ENCODE measurements around the gene MKRN1.
"Not testable (repeated sequence)": the region's sequence is repeated elsewhere in the genome, so short reads cannot be mapped to it uniquely, and the experiment has no call there.

The MKRN1 gene

DNA sequence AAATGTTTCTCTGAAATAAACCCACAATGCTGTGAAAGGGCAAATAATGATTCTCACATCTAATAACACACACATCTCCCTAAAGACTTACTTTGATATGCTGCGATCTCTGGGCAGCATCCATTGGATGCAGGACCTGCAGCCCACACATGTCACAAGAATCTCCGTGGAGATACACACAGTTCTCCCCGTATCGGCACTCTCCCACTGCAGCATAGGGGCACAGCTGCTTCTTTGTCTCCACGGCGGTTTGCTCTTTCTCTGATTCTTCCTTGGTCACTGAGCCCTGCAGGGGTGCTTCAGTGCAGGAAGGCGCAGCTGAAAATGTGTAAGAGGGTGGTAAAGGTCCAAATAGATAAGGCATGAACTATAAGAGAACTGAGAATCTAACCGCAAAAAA, 20.4 kb downstream of the MKRN1 start:
- DNase-seq (ENCODE audit: low read depth) = no peak
- H3K4me3 ChIP-seq (ENCODE audit: low read depth, low read length) = no peak overlapping the region
- TF ChIP-seq, protein P1, sequence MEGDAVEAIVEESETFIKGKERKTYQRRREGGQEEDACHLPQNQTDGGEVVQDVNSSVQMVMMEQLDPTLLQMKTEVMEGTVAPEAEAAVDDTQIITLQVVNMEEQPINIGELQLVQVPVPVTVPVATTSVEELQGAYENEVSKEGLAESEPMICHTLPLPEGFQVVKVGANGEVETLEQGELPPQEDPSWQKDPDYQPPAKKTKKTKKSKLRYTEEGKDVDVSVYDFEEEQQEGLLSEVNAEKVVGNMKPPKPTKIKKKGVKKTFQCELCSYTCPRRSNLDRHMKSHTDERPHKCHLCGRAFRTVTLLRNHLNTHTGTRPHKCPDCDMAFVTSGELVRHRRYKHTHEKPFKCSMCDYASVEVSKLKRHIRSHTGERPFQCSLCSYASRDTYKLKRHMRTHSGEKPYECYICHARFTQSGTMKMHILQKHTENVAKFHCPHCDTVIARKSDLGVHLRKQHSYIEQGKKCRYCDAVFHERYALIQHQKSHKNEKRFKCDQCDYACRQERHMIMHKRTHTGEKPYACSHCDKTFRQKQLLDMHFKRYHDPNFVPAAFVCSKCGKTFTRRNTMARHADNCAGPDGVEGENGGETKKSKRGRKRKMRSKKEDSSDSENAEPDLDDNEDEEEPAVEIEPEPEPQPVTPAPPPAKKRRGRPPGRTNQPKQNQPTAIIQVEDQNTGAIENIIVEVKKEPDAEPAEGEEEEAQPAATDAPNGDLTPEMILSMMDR (conservative IDR thresholded peaks at IDR 0.05; ENCODE audit: low read depth, low read length) = no peak

DNA sequence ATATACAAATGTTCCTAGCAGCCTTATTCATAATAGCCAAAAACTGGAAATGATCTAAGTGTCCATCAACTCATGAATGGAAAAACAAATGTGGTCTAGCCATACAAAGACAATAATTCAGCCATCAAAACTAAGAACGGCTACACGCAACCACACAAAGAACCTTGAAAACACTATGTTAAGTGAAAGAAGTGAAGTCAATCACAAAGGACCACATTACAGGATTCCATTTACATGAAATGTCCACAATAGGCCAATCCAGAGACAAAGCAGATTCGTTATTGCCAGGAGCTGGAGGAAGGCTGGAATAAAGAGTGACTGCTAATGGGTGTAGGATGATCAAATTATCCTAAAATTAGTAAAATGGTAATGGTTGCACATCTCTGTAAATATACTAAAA, 21.1 kb downstream of the MKRN1 start:
- H3K4me3 ChIP-seq (ENCODE audit: low read depth, low read length) = no peak overlapping the region
- TF ChIP-seq, protein P1 (conservative IDR thresholded peaks at IDR 0.05; ENCODE audit: low read depth, low read length) = no peak
- DNase-seq (ENCODE audit: low read depth) = no peak

DNA sequence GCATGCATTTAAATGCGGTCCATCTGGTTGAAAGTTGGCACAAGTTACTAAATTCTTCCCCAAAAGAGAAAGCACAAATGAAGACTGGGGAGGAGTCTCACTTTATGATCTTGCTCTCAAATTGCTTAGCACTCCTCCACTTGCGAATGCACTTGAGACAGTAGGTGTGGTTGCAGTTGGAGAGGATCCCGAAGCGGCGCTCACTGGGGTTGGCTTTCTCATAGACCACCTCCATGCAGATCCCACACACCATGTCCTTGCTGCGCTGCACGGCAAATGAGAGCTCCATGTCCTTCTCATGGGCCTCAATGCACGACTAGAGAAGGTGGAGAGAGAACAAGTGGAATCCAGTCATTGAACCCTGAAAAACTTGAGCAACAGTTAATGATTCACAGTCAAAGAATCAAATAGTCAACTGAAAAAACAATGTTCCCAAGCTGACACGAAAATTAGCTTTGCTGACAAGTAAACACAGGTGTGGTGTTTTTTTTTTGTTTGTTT, 22.7 kb downstream of the MKRN1 start:
- TF ChIP-seq, protein P1 (conservative IDR thresholded peaks at IDR 0.05; ENCODE audit: low read depth, low read length) = no peak
- DNase-seq (ENCODE audit: low read depth) = no peak
- no peak overlapping the region for H3K4me3 ChIP-seq (ENCODE audit: low read depth, low read length)

DNA sequence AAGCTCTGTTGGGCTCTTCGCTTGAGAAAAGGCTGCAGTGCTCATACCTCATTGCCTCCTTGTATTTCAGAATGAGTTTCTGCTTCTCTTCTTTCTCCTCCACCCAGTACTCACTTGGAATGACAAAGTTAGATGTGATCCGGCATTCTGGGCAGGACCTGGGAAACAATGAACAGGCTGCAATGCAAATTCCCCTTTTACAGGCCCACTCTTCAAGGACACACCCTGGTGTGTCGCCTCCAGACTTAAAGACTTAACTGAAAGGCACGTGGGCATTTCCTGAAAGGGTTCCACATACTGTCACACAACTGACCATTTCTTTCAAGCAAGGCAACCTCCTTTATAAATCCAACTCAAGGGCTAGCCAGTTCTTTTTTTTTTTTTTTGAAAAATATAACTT, 23.6 kb downstream of the MKRN1 start:
- no peak for DNase-seq (ENCODE audit: low read depth)
- no peak overlapping the region for H3K4me3 ChIP-seq (ENCODE audit: low read depth, low read length)
- TF ChIP-seq, protein P1 (conservative IDR thresholded peaks at IDR 0.05; ENCODE audit: low read depth, low read length) = no peak

DNA sequence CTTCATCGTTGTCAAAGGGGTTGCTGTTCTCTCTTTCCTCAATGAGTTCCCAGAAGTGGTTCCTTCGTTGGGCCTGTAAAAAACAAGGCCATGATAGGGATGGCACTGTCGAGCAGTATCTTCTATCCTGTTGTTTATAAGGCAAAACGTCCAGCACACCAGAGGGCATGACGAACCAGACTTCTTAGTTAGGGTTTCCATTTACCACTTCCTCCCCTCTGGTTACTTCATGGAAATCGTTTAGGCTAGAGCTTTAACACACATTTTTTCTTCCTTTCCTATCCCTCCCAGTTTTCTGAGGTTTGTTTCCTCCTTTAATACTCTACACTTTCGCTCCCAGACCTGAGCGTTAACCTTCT, 24.7 kb downstream of the MKRN1 start:
- no peak overlapping the region for H3K4me3 ChIP-seq (ENCODE audit: low read depth, low read length)
- TF ChIP-seq, protein P1 (conservative IDR thresholded peaks at IDR 0.05; ENCODE audit: low read depth, low read length) = no peak
- no peak for DNase-seq (ENCODE audit: low read depth)

DNA sequence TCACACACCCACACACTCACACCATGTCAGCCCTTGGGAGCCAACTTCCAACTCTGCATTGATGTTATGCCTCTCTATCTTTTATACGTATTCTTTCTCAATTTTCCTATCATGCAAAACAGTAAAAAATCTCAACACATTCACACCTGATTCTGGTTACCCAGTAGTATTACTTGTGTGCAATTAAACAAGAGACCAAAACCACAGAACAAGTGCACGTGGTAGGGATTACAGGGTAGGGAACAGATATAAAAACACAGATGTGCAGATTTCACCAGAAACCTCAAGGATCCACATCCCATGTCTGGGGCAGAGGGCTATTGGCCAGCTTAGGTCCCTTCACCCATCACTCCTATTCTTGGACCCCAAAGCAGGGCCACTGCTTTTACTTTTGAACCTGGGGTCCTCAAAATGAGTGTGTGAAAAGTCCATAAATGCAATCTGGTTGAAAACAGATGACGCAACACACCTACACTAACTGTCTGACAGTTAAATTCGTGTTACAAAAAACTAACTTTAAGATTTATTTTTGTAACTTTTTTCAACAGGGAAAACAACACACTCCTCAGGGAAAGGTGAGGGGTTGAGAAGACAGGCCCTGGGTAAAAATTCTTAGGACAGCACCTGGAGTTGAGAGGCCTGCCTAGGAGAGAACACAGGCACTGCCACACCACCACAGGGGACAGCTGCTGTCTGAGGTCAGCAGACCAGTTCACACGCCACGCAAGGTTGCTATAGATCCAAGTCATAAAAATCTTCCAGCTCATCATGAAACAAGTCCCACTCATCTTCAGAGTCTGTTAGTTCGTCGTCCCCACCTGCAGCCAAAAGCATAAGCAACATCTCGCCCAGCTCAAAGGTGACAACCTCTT, 25.3 kb downstream of the MKRN1 start:
- DNase-seq (ENCODE audit: low read depth); H3K4me3 ChIP-seq (ENCODE audit: low read depth, low read length): not testable (repeated sequence)

DNA sequence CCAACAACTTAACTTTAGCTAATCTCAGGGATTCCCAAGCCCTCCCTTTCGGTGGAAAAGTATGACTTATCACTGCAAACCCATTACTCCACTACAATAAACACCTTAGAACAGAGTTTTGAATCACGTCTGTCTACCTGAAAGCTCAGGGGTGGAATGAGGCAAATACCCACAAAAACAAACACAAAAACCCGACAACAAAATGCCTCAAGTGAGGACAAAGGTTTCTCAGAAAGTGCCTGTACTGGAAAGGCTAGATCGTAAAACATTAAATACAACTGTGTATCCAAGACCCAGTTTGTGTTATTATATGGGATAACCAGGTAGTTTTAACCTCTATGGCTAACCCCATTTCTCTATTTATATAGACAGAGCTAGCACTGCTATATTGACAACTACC, 26.0 kb downstream of the MKRN1 start:
- no peak for DNase-seq (ENCODE audit: low read depth)
- no peak overlapping the region for H3K4me3 ChIP-seq (ENCODE audit: low read depth, low read length)
- TF ChIP-seq, protein P1 (conservative IDR thresholded peaks at IDR 0.05; ENCODE audit: low read depth, low read length) = no peak
